IPS-15b (cell line): ENCODE measurements around the gene PRDM16.

ENCODE experiments used
- H3K27me3 ChIP-seq: one replicate; pipeline ENCODE4 v1.6.1; 2013; ENCODE audit warnings: low read length; ENCODE audit not compliant: control insufficient read depth, insufficient read depth
- H3K36me3 ChIP-seq: one replicate; pipeline ENCODE4 v1.6.1; 2013; ENCODE audit warnings: low read length; ENCODE audit not compliant: control insufficient read depth, insufficient read depth
- H3K4me1 ChIP-seq: one replicate; pipeline ENCODE4 v1.6.1; 2013; ENCODE audit warnings: mild to moderate bottlenecking, low read length; ENCODE audit not compliant: control insufficient read depth, insufficient read depth
- H3K4me3 ChIP-seq: one replicate; pipeline ENCODE4 v1.5.1; 2013; ENCODE audit warnings: low read depth, low read length
- H3K9ac ChIP-seq: one replicate; pipeline ENCODE4 v1.6.1; 2013; ENCODE audit warnings: low read depth, mild to moderate bottlenecking, low read length
- H3K9me3 ChIP-seq: one replicate; pipeline ENCODE4 v1.6.1; 2013; ENCODE audit warnings: mild to moderate bottlenecking, low read length; ENCODE audit not compliant: control insufficient read depth, insufficient read depth

The PRDM16 gene

DNA sequence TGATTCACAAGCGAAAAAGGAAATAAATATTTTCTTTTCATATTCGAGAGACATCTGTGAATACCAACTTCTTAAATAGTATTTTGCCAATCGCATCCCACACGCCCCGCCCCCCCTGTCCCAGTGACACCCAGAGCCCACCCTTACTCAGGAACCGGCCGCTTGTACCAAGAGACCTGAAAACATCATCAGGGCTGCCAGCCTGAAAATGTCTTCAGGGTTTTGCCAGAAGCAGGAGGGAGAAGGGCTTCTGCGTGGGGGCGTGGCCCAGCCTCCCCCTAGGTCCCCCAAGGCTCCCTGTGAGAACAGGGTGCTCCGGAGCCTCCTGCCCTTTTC lies 126.4 kb downstream of the PRDM16 start:
- Histone ChIP-seq H3K9ac (no peak overlapping the region), H3K36me3 (no peaks in the 10 kb centered on the region), H3K4me1 (no peaks in the 10 kb centered on the region), H3K9me3 (no peaks in the 10 kb centered on the region), H3K4me3 (no peak overlapping the region), H3K27me3 (no peaks in the 10 kb centered on the region)

- no peaks in the 10 kb centered on the region for H3K9me3 ChIP-seq
- H3K36me3 ChIP-seq = no peaks in the 10 kb centered on the region
- H3K4me1 ChIP-seq = no peaks in the 10 kb centered on the region
- H3K4me3 ChIP-seq = no peak overlapping the region
- H3K9ac ChIP-seq = no peak overlapping the region
- no peaks in the 10 kb centered on the region for H3K27me3 ChIP-seq
Observed at GRCh38 chr1:3195966-3196515, 127.0 kb downstream of the PRDM16 start.

GRCh38 chr1:3196577-3197245 lies 127.7 kb downstream of the PRDM16 start:
- Histone ChIP-seq H3K27me3 (no peaks in the 10 kb centered on the region), H3K9me3 (no peaks in the 10 kb centered on the region), H3K9ac (no peak overlapping the region), H3K36me3 (no peaks in the 10 kb centered on the region), H3K4me1 (no peaks in the 10 kb centered on the region), H3K4me3 (no peak overlapping the region)

DNA sequence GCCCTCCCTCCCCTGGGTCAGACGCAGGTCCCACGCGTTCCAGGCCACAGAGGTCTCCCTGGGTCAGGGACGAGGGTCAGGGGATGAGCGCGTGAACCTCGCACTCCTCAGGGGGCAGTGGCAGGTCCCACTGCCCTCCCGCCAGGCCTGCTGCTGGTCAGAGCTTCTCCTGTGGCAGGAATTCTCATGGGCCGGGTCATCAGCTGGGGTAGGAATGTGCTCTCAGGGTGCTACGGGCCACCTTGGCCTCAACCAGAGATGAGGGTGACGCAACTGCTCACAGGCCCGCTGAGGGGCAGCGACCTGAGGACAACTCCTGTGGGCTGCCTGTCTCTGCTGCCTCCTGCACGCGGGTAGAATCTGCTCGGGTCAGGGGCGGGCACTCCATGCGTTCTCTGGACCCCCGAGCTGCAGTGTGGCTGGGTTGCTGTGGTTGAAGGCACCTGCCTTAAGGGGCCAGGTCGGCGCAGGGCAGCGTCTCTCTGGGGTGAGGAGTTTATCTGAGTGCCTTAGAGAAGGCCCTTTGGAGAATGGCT lies 128.8 kb downstream of the PRDM16 start:
- no peak overlapping the region for H3K4me3 ChIP-seq

GRCh38 chr1:3198371-3199271 lies 129.6 kb downstream of the PRDM16 start:
- no peaks in the 10 kb centered on the region for H3K9me3 ChIP-seq
- H3K4me1 ChIP-seq = no peaks in the 10 kb centered on the region
- no peaks in the 10 kb centered on the region for H3K27me3 ChIP-seq
- no peak overlapping the region for H3K4me3 ChIP-seq
- no peak overlapping the region for H3K9ac ChIP-seq
- H3K36me3 ChIP-seq = no peaks in the 10 kb centered on the region

More for the DNA sequence above, 128.8 kb downstream of the PRDM16 start:
- Histone ChIP-seq H3K27me3 (no peaks in the 10 kb centered on the region), H3K36me3 (no peaks in the 10 kb centered on the region), H3K9ac (no peak overlapping the region), H3K4me1 (no peaks in the 10 kb centered on the region), H3K9me3 (no peaks in the 10 kb centered on the region)

GRCh38 chr1:3204725-3205124 lies 135.7 kb downstream of the PRDM16 start:
- Histone ChIP-seq H3K9ac (no peak overlapping the region), H3K4me1 (no peaks in the 10 kb centered on the region), H3K9me3 (no peaks in the 10 kb centered on the region), H3K27me3 (no peaks in the 10 kb centered on the region), H3K4me3 (no peak overlapping the region), H3K36me3 (no peaks in the 10 kb centered on the region)

DNA sequence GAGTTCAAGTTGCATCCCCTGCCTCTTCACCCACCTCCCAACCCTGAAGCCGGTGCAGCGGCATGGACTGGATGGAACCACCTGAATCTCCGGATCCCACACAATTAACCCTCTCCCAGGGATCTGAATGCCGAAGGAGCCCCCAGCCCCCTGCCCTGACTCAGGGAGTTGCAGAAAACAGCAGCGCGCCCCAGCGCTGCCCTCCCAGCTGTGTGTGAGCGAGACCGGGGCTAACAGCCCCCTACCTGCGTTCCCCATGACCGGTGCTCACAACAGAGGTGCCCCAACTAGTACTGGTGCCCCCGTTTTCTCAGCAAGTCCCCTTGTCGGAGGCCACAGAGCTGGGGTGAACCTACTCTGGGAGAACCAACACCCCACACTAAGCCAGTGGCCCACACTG lies 136.8 kb downstream of the PRDM16 start:
- no peaks in the 10 kb centered on the region for H3K9me3 ChIP-seq
- no peaks in the 10 kb centered on the region for H3K36me3 ChIP-seq
- H3K4me3 ChIP-seq = no peak overlapping the region
- no peak overlapping the region for H3K9ac ChIP-seq
- no peaks in the 10 kb centered on the region for H3K4me1 ChIP-seq
- no peaks in the 10 kb centered on the region for H3K27me3 ChIP-seq

GRCh38 chr1:3206696-3207095 lies 137.7 kb downstream of the PRDM16 start:
- Histone ChIP-seq H3K36me3 (no peaks in the 10 kb centered on the region), H3K9ac (no peak overlapping the region), H3K4me3 (no peak overlapping the region), H3K4me1 (no peaks in the 10 kb centered on the region), H3K9me3 (no peaks in the 10 kb centered on the region), H3K27me3 (no peaks in the 10 kb centered on the region)

DNA sequence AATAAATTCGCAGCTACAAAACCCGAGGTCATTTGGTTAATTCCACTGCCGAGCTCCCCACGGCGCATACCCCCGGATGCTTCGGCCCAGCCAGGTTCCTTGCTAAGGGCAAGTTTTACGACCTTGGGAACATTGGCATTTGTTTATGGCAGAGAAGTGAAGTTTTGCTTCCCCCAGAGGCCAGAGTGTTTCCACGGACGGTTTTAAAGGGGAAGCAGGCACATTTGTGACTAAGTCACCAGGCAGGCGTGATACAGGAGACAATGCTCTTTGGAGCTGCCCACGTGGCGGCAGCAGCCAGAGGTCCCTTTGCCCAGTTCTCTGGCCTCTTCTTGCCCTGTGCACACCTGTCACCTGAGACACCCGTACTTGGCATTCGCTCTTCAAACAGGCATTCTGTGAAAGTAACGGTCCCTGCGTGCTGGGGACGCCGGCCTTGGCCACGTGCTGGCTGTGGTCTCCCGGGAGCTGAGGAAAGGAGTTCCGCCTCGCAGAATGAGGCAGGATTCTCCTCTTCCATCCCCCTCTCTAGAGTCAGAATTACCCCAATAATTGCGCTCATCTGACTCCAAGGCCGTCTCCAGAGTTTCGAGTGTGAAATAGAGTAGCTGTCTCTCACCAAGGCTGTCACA lies 138.3 kb downstream of the PRDM16 start:
- Histone ChIP-seq H3K36me3 (no peaks in the 10 kb centered on the region), H3K9me3 (no peaks in the 10 kb centered on the region), H3K9ac (no peak overlapping the region), H3K27me3 (no peaks in the 10 kb centered on the region), H3K4me3 (no peak overlapping the region), H3K4me1 (no peaks in the 10 kb centered on the region)

DNA sequence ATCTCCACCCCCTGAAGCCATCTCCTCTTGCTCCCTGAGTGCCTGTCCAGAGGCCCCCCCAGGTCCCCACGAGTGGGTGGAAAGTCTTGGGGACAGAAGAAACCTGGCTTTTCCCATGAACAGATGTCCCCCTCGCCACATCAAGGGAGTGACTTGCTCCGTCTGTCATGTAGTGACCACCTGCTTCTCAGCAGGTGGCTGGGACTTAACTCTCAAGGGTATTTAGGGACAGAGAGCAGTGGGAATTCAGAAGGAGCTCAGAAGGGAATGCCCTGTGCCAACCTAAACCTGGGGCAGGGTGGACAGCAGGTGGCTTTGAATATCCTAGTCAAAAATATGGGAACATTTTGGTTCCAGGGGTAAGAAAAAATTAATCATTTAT lies 139.8 kb downstream of the PRDM16 start:
- Histone ChIP-seq H3K27me3 (no peaks in the 10 kb centered on the region), H3K4me1 (no peaks in the 10 kb centered on the region), H3K9me3 (no peaks in the 10 kb centered on the region)

GRCh38 chr1:3209201-3209600 lies 140.2 kb downstream of the PRDM16 start:
- H3K4me1 ChIP-seq = no peaks in the 10 kb centered on the region
- no peaks in the 10 kb centered on the region for H3K36me3 ChIP-seq
- no peak overlapping the region for H3K9ac ChIP-seq
- H3K4me3 ChIP-seq = no peak overlapping the region
- no peaks in the 10 kb centered on the region for H3K27me3 ChIP-seq
- H3K9me3 ChIP-seq = no peaks in the 10 kb centered on the region

More for the DNA sequence above, 139.8 kb downstream of the PRDM16 start:
- H3K9ac ChIP-seq = no peak overlapping the region
- no peak overlapping the region for H3K4me3 ChIP-seq
- no peaks in the 10 kb centered on the region for H3K36me3 ChIP-seq
